Retina (tissue), 1 donor: ENCODE results near the gene HEATR5A.
"Not testable (repeated sequence)": the region's sequence is repeated elsewhere in the genome, so short reads cannot be mapped to it uniquely, and the experiment has no call there.

Experiments
- DNase-seq: peaks from one replicate; pipeline ENCODE4 v3.0.0-alpha.2; 2016

The HEATR5A gene

GRCh38 chr14:31320922-31321766 lies 99.2 kb downstream of the HEATR5A start:
- no peak for DNase-seq

DNA sequence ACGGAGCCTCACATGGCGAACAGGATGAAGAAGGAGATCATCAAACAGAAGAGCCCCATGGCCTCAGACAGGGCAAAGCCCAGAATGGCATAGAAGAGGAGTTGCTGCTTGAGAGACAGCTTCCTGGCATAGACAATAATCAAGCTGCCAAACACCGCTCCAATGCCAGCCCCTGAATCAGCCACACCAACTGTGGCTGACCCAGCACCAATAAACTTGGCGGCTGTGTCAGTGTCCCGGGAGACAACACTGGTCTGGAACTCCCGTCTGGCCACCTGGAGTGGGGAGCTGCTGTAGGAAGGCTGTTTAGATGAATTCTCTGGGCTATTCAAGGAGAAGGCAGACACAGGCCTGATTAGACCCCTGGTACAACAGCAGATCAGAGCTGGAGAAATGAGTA lies 100.1 kb downstream of the HEATR5A start:
- DNase-seq: no peak

GRCh38 chr14:31319701-31320100 lies 100.6 kb downstream of the HEATR5A start:
- no peak for DNase-seq

GRCh38 chr14:31312934-31313333 lies 107.4 kb downstream of the HEATR5A start:
- no peak for DNase-seq

DNA sequence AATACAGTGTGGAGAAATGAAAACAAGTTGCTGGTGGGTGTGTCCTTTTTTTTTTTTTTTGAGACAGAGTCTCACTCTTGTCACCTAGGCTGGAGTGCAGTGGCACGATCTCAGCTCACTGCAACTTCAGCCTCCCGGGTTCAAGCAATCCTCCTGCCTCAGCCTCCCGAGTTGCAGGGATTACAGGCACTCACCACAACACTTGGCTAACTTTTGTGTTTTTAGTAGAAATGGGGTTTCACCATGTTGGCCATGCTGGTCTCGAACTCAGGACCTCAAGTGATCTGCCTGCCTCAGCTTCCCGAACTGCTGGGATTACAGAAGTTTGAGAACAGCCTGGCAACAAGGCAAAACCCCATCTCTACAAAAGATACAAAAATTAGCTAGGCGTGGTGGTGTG lies 108.0 kb downstream of the HEATR5A start:
- DNase-seq: not testable (repeated sequence)

GRCh38 chr14:31307618-31308017 lies 112.7 kb downstream of the HEATR5A start:
- DNase-seq: no peak

GRCh38 chr14:31307198-31307597 lies 113.2 kb downstream of the HEATR5A start:
- no peak for DNase-seq

- no peak for DNase-seq
Observed at GRCh38 chr14:31303654-31304053, 116.7 kb downstream of the HEATR5A start.

GRCh38 chr14:31300883-31301282 lies 119.5 kb downstream of the HEATR5A start:
- no peak for DNase-seq

GRCh38 chr14:31300296-31300695 lies 120.1 kb downstream of the HEATR5A start:
- no peak for DNase-seq

- DNase-seq: no peak
Observed at GRCh38 chr14:31297701-31298344, 122.5 kb downstream of the HEATR5A start.

GRCh38 chr14:31297112-31297511 lies 123.2 kb downstream of the HEATR5A start:
- no peak for DNase-seq

DNA sequence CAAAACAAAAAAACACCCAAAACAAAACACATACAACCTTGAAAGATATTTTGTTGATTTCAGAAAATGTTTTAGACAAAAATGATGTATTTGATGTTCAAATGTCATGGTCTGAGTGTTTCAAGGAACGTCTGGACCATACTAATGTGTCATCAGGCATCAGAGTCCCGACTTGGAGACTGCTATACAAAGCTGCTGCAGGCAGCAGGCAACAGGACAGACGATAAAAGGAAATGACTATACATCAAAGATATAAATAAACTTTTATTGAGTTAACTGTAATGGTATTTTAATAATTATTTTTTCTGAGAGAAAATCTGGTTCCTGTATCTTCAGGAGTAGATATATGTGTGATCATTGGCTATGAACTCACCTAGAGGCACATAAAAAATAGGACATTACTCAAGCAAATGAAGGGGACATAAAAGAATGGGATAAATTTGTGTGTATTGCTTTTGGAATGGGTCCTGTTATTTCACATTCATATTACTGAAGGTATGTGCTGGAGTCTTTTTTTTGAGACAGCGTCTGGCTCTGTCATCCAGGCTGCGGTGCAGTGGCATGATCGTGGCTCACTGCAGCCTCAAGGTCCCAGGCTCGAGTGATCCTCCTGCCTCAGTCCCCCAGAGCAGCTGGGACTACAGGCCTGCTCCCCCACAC lies 125.5 kb downstream of the HEATR5A start:
- no peak for DNase-seq

- DNase-seq: no peak
Observed at GRCh38 chr14:31292937-31293616, 127.3 kb downstream of the HEATR5A start.

DNA sequence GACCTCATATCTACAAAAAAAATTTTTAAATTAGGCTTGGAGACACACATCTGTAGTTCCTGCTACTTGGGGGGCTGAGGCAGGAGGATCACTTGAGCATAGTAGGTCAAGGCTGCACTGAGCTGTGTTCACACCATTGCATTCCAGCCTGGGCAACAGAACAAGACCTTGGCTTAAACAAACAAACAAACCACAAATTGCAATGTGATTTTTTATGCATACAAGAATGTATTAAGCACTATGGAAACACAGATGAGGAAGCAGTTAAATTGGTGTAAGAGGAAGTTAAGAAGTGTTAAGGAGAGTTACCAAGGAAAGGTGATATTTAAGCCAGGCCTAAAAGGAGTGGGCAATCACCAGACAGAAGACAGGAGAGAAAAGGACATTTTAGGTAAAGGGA lies 129.1 kb downstream of the HEATR5A start:
- no peak for DNase-seq

DNA sequence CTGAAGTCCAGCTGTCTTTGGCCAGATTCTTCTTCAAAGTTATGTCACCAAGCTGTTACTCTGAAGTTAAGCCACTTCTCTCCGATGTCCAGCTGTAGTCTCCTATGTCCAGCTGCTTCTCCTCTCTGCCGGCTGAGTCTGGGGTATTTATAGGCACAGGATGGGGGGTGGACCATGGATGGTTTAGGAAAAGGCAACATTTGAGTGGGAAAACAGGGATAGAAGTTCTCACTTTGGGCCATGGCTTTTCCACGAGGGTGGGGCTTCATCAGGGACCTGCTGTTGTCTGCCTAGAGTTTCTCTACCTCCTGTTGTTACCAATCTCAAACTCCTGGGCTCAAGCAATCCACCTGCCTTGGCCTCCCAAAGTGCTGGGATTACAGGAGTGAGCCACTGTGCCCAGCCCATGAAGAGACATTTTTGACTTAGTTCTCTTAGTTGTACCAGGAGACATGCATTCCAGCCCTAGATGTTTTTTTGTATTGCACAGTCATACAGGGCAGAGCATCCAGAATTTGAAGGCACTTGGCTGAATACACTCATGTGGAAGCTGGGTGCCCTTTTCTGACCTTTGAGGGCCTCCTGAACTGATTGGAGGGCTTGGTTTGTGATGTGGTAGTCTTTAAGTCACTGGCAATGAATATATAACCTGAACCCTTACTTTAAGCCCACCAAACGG lies 132.9 kb downstream of the HEATR5A start:
- DNase-seq: no peak

DNA sequence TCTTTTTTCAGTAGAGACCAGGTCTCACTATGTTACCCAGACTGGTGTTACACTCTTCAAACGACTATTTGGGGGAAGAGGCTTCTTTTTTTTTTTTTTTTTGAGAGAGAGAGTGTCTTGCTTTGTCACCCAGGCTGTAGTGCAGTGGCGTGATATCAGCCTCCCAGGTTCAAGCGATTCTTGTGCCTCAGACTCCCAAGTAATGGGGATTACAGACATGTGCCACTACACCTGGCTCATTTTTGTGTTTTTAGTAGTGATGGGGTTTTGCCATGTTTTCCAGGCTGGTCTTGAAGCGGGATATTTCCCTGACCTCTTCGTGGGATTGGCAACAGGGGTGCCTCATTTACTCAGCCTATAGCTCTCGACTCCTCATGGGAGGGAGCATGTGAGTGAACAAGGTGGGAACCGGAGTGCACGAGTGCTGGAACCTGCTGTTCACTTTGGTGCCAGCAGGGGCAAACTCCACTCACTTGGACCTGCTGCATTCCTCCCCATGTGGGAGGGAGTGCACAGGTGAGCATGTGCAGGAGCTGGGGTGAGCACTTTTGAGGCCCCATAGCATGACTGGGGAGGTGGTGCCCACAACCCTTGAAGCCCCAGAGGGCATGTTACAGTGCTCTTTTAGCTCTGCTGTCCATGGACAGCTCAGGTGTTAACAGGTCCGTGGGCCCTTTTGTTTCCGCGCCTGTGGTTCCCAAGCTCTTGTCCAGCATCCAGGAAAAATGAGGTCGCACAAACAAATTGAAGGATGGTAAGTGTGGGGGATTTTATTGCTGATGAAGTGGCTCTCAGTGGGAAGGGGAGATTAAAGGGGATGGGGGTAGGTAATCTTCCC lies 133.7 kb downstream of the HEATR5A start:
- no peak for DNase-seq

- DNase-seq: no peak
Observed at GRCh38 chr14:31283578-31284252, 136.6 kb downstream of the HEATR5A start.

GRCh38 chr14:31283153-31283552 lies 137.2 kb downstream of the HEATR5A start:
- no peak for DNase-seq

DNA sequence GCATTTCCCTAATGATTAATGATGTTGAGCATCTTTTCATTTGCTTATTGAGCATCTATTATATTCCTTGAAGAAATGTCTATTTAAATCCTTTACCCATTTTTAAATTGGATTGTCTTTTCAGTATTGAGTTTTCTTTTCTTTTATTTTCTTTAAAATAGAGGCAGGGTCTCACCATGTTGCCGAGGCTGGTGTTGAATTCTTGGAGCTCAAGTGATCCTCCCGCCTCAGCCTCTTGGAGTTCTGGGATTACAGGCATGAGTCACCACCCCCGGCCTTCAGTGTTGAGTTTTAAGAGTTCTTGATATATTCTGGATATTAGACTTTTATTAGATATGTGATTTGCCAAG lies 139.5 kb downstream of the HEATR5A start:
- DNase-seq: no peak
